Osteoblast (primary cell): ENCODE data around the gene KCNIP3. TPM values are rescaled to one million over a fixed set of nuclear protein-coding genes. Genes with fewer than 3 reads are reported as not detected.
"Not testable (repeated sequence)": the region's sequence is repeated elsewhere in the genome, so short reads cannot be mapped to it uniquely, and the experiment has no call there.

Source experiments
- DNase-seq: peaks from one replicate; pipeline ENCODE4 v3.0.0; 2011; ENCODE audit warnings: low spot score, mixed read lengths; ENCODE audit not compliant: insufficient read length; ENCODE audit errors: missing footprints
- H2AFZ ChIP-seq: 2 replicates; pipeline ENCODE4 v1.6.0; 2011; ENCODE audit warnings: mild to moderate bottlenecking, low read length
- H3K27ac ChIP-seq: 2 replicates; pipeline ENCODE4 v1.5.1; 2011; ENCODE audit warnings: mild to moderate bottlenecking, low read depth, low read length, moderate library complexity
- H3K27me3 ChIP-seq: 2 replicates; pipeline ENCODE4 v1.6.0; 2012; ENCODE audit warnings: mild to moderate bottlenecking, control low read depth, inconsistent platforms, low read length, moderate library complexity; ENCODE audit not compliant: insufficient read depth
- H3K36me3 ChIP-seq: 2 replicates; pipeline ENCODE4 v1.5.1; 2011; ENCODE audit warnings: mild to moderate bottlenecking, low read length, control low read depth, moderate library complexity; ENCODE audit not compliant: insufficient read depth
- H3K4me1 ChIP-seq: 2 replicates; pipeline ENCODE4 v1.5.1; 2011; ENCODE audit warnings: mild to moderate bottlenecking, low read length, control low read depth, moderate library complexity; ENCODE audit not compliant: insufficient read depth
- H3K4me2 ChIP-seq: 2 replicates; pipeline ENCODE4 v1.6.0; 2011; ENCODE audit warnings: mild to moderate bottlenecking, low read length; ENCODE audit not compliant: insufficient read depth
- H3K4me3 ChIP-seq: fragments of 200-600 bp; sonication (generic); 3 replicates; pipeline ENCODE4 v1.5.1; 2012; ENCODE audit warnings: mild to moderate bottlenecking, low read length, inconsistent platforms; ENCODE audit not compliant: insufficient read depth
- H3K79me2 ChIP-seq: 2 replicates; pipeline ENCODE4 v1.6.0; 2012; ENCODE audit warnings: mild to moderate bottlenecking, low read length, control low read depth, inconsistent platforms; ENCODE audit not compliant: insufficient read depth
- H3K9me3 ChIP-seq: 2 replicates; pipeline ENCODE4 v1.5.1; 2011; ENCODE audit warnings: low read depth, low read length, control low read depth
- H4K20me1 ChIP-seq: 2 replicates; pipeline ENCODE4 v1.6.0; 2012; ENCODE audit warnings: mild to moderate bottlenecking, low read length, control low read depth; ENCODE audit not compliant: insufficient read depth
- total RNA-seq: library from RNA; depleted of rRNA; stranded (reverse); fragments of >200 nt; gene quantifications from 2 replicates; pipeline ENCODE4 v1.2.3, GENCODE V29; 2012
- TF ChIP-seq, protein P1 (sequence below): IDR thresholded peaks from 2 replicates; pipeline ENCODE4 v1.5.1; 2011; ENCODE audit warnings: mild to moderate bottlenecking, low read depth, low read length, moderate library complexity; ENCODE audit errors: extremely low read depth

KCNIP3 gene
- total RNA-seq, 1 donor = under 0.01 TPM

DNA sequence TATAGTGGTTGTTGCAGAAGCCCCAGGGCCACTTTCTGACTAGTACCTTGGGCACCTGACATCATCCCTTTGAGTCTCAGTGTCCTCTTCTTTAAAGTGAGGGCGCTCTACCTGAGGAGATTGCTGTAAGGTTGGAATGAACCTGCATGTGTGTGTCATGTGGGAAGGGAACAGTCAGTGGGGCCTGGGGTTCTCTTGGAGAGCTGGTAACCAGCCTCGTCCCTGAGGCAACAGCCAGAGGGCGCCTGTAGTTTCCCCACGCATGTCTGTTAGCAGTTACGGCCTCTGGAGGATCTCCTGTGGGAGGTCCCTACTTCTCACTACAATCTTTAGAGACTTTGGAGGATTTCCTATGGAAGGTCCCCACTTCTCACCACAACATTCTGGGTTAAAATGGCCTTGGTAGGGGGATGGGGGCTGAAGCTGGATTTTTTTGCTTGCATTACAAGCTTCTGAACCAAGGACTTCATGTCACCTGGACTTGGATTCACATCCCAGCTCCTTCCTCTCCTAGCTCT is 106.1 kb downstream of the KCNIP3 start:
- peaks cover 21% of the 10 kb centered on the region for H3K79me2 ChIP-seq
- peak overlapping the region; percentile 93 for H3K4me3 ChIP-seq
- H3K27ac ChIP-seq = peak overlapping the region; percentile 70
- TF ChIP-seq, protein P1, sequence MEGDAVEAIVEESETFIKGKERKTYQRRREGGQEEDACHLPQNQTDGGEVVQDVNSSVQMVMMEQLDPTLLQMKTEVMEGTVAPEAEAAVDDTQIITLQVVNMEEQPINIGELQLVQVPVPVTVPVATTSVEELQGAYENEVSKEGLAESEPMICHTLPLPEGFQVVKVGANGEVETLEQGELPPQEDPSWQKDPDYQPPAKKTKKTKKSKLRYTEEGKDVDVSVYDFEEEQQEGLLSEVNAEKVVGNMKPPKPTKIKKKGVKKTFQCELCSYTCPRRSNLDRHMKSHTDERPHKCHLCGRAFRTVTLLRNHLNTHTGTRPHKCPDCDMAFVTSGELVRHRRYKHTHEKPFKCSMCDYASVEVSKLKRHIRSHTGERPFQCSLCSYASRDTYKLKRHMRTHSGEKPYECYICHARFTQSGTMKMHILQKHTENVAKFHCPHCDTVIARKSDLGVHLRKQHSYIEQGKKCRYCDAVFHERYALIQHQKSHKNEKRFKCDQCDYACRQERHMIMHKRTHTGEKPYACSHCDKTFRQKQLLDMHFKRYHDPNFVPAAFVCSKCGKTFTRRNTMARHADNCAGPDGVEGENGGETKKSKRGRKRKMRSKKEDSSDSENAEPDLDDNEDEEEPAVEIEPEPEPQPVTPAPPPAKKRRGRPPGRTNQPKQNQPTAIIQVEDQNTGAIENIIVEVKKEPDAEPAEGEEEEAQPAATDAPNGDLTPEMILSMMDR = peak; percentile 54
- H2AFZ ChIP-seq = peak overlapping the region; percentile 86
- DNase-seq = peak; percentile 14
- H3K36me3 ChIP-seq, H4K20me1 ChIP-seq, H3K9me3 ChIP-seq, H3K4me1 ChIP-seq, H3K27me3 ChIP-seq: not testable (repeated sequence)
- peak overlapping the region; percentile 92 for H3K4me2 ChIP-seq

DNA sequence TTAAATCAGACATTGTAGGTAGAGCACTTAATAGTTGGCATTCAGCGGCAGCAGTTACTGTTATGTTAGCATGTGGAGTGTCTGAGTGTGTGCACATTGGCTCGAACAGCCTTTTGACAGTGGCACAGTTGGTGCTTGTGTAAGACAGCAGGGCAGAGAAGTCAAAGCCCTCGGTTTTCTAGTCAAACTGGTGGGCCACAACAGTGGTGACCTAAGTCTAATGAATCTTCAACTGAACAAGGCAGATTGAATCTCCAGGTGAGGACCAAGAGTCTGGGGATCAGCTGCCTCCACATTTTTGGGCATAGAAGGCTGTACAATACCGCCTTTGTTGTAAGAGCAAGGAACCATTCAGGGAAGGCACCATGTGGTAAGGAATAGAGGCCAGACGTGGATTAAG is 106.7 kb downstream of the KCNIP3 start:
- H3K27ac ChIP-seq, H3K27me3 ChIP-seq, H3K36me3 ChIP-seq, H4K20me1 ChIP-seq, H3K4me1 ChIP-seq, H3K9me3 ChIP-seq, H3K4me3 ChIP-seq, DNase-seq, H2AFZ ChIP-seq: not testable (repeated sequence)
- H3K4me2 ChIP-seq = peak overlapping the region; percentile 92
- peaks cover 21% of the 10 kb centered on the region for H3K79me2 ChIP-seq

DNA sequence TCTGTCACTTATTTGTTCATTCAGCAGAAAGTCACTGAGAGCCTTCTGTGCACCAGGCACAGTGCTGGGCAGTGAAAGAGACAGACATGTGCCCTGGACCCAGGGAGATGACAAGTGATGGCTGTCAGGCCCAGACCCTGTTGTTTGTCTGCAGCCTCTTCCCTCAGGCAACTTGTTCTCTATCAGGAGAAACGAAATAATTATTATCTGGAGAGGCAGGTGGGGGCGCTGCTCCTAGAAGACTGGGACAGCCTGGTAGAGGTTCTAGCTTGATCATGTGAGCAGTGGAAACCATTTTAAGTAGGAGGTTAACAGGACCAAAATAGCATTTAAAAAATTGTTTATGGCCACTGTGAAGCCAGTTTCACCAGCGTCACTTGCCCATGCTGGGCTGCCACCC is 107.5 kb downstream of the KCNIP3 start:
- not testable (repeated sequence) for H3K9me3 ChIP-seq, H3K36me3 ChIP-seq, H3K4me3 ChIP-seq, H3K27ac ChIP-seq, H4K20me1 ChIP-seq, H3K4me2 ChIP-seq, DNase-seq, H3K4me1 ChIP-seq, H3K27me3 ChIP-seq, H2AFZ ChIP-seq
- H3K79me2 ChIP-seq = peaks cover 21% of the 10 kb centered on the region

DNA sequence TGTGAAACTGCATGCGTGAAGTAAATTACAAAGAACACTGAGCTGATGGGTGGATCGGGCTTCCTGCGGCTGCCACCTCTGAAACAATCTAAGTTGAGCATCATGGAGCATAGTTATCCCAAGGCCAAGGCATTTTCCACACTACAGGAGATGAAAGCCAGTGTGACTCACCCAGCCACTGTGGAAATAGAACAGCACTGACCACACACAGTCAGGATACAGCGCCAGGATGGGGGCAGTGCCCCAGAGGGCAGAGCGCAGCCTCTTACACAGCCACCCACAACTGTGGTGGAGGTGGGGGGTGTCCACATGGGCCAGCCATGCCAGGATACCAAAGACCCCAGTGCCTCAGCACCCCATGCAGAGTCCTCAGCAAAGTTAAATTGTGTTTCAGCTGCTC is 114.1 kb downstream of the KCNIP3 start:
- H4K20me1 ChIP-seq, H3K4me2 ChIP-seq, H2AFZ ChIP-seq, H3K4me1 ChIP-seq, H3K79me2 ChIP-seq, H3K9me3 ChIP-seq, H3K4me3 ChIP-seq, H3K27me3 ChIP-seq, H3K27ac ChIP-seq, H3K36me3 ChIP-seq: not testable (repeated sequence)
- peak; percentile 93 for DNase-seq

DNA sequence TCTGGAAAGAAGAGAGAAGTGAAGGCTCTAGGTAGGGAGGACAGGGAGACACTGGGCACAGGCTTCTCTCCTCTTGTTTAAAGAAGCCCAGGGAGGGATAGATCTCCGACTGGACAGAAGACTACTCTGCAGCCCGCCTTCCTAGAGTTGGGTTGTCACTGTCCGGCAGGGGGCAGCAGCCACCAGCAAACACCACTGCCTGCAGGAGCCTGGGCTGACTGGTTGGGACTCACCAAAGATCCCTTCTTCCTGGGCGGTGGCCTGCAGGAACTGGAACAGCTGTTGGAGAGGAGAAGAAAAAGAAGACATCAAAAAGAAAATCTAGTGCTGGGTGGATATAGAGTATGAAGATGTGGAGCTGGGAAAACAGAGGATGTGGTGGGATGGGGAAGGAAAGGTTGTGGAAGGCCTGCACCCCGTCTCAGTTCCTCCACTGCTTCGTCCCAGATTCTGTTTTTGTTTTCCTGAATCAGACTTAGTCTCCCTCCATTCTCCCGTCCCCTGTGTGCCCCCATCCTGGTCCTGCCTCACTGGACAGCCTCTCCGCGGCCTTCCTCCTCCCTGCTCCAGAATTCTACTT is 117.0 kb downstream of the KCNIP3 start:
- H2AFZ ChIP-seq, H3K4me1 ChIP-seq, H3K9me3 ChIP-seq, H3K27me3 ChIP-seq, H4K20me1 ChIP-seq, H3K4me2 ChIP-seq, H3K27ac ChIP-seq, H3K79me2 ChIP-seq, H3K4me3 ChIP-seq, H3K36me3 ChIP-seq: not testable (repeated sequence)
- DNase-seq = peak; percentile 86
- TF ChIP-seq, protein P1 = peak; percentile 72

DNA sequence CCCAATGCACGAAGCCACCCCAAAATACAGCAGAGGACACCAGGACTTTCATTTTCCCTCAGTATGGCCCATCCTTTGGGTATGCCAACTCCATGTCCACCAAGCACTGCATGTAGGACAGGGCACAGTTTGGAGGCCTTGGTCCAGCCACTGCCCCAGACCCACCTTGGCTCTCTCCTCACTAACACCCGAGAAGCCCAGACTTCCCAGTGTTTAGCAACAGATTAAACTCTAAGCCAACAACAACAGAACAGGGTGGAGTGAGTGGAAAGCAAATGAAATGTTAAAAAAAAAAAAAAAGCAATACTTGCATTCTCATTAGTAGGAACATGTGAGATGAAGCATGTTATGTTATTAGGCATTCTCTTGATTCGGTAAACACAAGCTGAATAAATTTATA is 118.0 kb downstream of the KCNIP3 start:
- not testable (repeated sequence) for H3K27me3 ChIP-seq, H4K20me1 ChIP-seq, H3K4me1 ChIP-seq, DNase-seq, H3K4me3 ChIP-seq, H3K4me2 ChIP-seq, H3K36me3 ChIP-seq, H3K79me2 ChIP-seq, H3K27ac ChIP-seq, H3K9me3 ChIP-seq, H2AFZ ChIP-seq

DNA sequence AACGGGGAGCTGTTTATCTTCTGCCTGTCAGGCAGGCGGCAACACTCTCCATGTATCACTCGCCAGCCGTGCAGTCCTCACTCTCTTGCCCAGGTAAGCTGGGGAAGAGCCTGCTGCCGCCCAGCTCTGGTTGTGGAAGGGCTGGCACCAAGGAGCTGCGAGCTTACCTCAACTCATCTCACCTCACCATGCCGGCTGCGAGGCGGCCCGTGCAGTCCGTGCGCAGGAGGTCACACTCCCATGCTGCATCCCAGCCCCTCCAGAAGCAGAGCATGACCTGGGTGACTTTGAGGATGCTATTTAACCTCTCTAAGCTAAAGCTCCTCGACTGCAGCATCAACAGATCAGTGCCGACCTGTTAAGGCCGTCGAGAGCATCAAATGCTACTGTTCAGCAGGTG is 118.4 kb downstream of the KCNIP3 start:
- not testable (repeated sequence) for H3K9me3 ChIP-seq, H3K79me2 ChIP-seq, H3K27me3 ChIP-seq, DNase-seq, H3K4me1 ChIP-seq, H3K4me2 ChIP-seq, H3K36me3 ChIP-seq, H4K20me1 ChIP-seq, H2AFZ ChIP-seq, H3K4me3 ChIP-seq, H3K27ac ChIP-seq
